Fibroblast of pulmonary artery (primary cell): ENCODE data around the gene TBC1D32.
"Not testable (repeated sequence)": the region's sequence is repeated elsewhere in the genome, so short reads cannot be mapped to it uniquely, and the experiment has no call there.

Source experiments
- DNase-seq: peaks from one replicate; pipeline ENCODE4 v3.0.0-alpha.2; 2010; ENCODE audit warnings: low read depth
- H3K4me3 ChIP-seq: replicated peaks from 2 replicates; pipeline ENCODE4 v1.5.1; 2011; ENCODE audit warnings: low read depth, mild to moderate bottlenecking, control low read depth, low read length, moderate library complexity
- TF ChIP-seq, protein P1 (sequence below): IDR thresholded peaks from 2 replicates; pipeline ENCODE4 v1.5.1; 2011; ENCODE audit warnings: mild to moderate bottlenecking, control low read depth, low read length, inconsistent platforms; ENCODE audit errors: missing control alignments

TBC1D32 gene

DNA sequence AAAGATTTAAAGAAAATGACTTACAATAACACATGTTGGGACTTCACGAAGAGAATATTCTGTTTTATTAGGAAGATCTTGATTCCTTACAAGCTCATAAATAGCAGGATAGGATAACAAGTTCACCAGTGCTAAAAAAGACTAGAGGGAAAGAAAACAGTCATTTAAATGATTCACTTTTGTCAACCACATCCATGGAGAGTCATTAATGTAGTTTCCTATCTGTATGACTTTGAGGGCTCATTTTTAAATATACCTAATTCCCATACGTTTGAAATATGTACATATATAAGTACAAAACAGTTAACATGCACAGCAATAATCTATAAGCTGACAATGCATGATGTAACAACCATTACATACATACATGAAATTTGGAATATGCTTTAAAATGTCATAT, 111.1 kb downstream of the TBC1D32 start:
- H3K4me3 ChIP-seq: no peak overlapping the region
- TF ChIP-seq, protein P1, sequence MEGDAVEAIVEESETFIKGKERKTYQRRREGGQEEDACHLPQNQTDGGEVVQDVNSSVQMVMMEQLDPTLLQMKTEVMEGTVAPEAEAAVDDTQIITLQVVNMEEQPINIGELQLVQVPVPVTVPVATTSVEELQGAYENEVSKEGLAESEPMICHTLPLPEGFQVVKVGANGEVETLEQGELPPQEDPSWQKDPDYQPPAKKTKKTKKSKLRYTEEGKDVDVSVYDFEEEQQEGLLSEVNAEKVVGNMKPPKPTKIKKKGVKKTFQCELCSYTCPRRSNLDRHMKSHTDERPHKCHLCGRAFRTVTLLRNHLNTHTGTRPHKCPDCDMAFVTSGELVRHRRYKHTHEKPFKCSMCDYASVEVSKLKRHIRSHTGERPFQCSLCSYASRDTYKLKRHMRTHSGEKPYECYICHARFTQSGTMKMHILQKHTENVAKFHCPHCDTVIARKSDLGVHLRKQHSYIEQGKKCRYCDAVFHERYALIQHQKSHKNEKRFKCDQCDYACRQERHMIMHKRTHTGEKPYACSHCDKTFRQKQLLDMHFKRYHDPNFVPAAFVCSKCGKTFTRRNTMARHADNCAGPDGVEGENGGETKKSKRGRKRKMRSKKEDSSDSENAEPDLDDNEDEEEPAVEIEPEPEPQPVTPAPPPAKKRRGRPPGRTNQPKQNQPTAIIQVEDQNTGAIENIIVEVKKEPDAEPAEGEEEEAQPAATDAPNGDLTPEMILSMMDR: no peak
- no peak for DNase-seq

DNA sequence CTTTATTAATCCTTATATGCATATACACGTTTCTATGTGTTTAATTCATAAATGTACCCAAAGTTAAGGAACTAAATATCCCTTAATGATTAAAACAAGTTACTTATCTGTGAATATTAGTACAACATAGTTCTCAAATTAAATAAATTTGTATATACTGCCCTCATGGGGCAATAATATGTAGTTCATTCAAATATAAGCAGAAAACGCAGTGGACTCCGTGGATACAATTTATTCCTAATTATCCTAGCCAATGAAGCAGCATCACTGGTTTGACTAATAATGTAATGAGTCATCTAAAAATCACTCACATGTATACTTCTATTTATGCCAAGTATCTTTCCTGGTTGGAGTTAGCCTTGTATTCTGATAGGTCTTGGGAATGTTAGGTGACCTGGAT, 111.6 kb downstream of the TBC1D32 start:
- peak; percentile 51 for DNase-seq
- TF ChIP-seq, protein P1: peak; percentile 21
- no peak overlapping the region for H3K4me3 ChIP-seq

DNA sequence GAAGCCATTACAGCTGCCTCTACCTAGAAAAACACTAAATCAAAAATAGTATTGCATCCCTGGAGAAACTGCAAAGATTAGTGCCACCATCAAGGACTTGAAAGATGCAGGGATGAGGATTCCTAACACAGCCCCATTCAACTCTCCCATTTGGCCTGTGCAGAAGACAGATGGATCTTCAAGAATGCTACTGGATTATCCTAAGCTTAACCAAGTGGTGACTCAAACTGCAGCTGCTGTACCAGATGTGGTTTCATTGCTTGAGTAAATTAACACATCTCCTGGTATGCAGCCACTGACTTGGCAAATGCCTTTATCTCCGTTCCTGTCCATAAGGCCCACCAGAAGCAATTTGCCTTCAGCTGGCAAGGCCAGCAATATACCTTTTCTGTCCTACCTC, 117.4 kb downstream of the TBC1D32 start:
- TF ChIP-seq, protein P1: no peak
- DNase-seq: peak; percentile 10
- H3K4me3 ChIP-seq: no peak overlapping the region

DNA sequence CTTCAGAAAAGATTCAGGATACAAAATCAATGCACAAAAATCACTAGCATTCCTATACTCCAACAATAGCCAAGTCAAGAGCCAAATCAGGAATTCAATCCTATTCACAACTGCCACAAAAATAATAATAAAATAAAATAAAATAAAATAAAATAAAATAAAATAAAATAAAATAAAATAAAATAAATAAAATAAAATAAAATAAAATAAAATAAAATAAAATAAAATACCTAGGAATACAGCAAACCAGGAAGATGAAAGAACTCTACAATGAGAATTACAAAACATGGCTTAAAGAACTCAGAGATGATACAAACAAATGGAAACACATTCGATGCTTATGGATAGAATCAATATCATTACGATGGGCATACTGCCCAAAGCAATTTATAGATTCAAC, 120.9 kb downstream of the TBC1D32 start:
- H3K4me3 ChIP-seq, DNase-seq: not testable (repeated sequence)

DNA sequence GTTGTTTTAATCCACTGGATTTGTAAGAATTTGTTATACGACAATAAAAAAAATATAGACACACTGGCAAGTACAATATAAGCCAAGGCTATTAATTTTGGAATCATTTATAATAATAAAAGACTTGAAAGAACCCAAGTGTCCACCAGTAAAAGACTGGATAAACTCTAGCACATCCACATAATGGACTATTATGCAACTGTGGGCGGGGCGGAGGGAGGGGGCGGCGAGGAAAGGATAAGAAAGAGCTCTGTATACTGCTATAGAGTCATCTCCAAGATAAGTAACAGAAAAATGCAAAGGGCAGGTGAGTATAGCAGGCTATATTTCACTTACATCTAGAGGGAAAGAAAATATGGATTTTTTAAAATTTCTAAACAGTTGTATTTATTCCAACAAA, 123.3 kb downstream of the TBC1D32 start:
- no peak overlapping the region for H3K4me3 ChIP-seq
- TF ChIP-seq, protein P1: no peak
- no peak for DNase-seq

- TF ChIP-seq, protein P1: no peak
- no peak overlapping the region for H3K4me3 ChIP-seq
- no peak for DNase-seq
Observed at GRCh38 chr6:121205569-121205968, 128.7 kb downstream of the TBC1D32 start.

DNA sequence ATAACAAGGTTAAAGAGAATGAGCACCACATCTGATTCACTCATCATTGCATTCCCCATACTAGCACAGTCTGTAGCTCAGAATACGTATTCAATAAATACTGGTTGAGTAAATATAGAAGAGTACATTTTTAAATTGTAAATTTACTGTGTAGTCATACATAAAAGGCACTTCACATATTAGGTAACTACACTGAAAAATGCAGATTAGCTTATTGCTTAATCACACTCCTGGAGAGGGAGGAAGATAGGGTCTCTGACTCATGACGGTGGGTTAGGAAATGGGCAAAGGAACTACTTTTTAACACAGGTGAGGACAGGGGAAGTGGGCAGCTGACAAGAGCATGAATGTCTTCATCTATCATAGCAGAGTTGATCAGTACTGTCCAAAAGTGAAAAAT, 133.2 kb downstream of the TBC1D32 start:
- DNase-seq: peak; percentile 24
- TF ChIP-seq, protein P1: no peak
- no peak overlapping the region for H3K4me3 ChIP-seq

GRCh38 chr6:121196042-121196441, 138.2 kb downstream of the TBC1D32 start:
- not testable (repeated sequence) for H3K4me3 ChIP-seq, DNase-seq
